Body of pancreas (tissue), 4 donors: Measurements from ENCODE around the gene GALNT9.

Source experiments
- CTCF ChIP-seq, 7 experiments: fragments of 450-650 bp in 4 of 7; fragments of 200-600 bp in 3 of 7; sonication (generic) in 3 of 7; IDR thresholded peaks; one replicate each; pipeline ENCODE4 v1.5.1; 2016 to 2019; ENCODE audit warnings: antibody characterized with exemption in 7 of 7
- POLR2A ChIP-seq, 3 donors: fragments of 450-650 bp; IDR thresholded peaks; one replicate each; pipeline ENCODE4 v1.6.1; 2016; ENCODE audit warnings: antibody characterized with exemption in 3 of 3, mild to moderate bottlenecking in 2 of 3

- TF ChIP-seq POLR2A (IDR thresholded peaks at IDR 0.05) (no peak), CTCF (IDR thresholded peaks at IDR 0.05) (no peak)
Measured at GRCh38 chr12:132208153-132208823, 121.1 kb downstream of the GALNT9 start.
